Astrocyte of the cerebellum (primary cell): Measurements from ENCODE around the gene CCT7.

Source experiments
- DNase-seq: peaks from one replicate; pipeline ENCODE4 v3.0.0-alpha.2; 2011; ENCODE audit warnings: low read depth
- H3K4me3 ChIP-seq: 2 replicates; pipeline ENCODE4 v1.5.1; 2011; ENCODE audit warnings: mild to moderate bottlenecking, low read depth, low read length, moderate library complexity
- in situ Hi-C: cut with HindIII; loops from 2 replicates; pipeline ENCODE4 v1.10.0; 2017; ENCODE audit warnings: low sequenced_read_pairs
- TF ChIP-seq, protein P1 (sequence below): IDR thresholded peaks from 2 replicates; pipeline ENCODE4 v1.5.1; 2012; ENCODE audit warnings: low read length, low read depth, moderate library complexity, mild to moderate bottlenecking; ENCODE audit errors: missing control alignments

The CCT7 gene

DNA sequence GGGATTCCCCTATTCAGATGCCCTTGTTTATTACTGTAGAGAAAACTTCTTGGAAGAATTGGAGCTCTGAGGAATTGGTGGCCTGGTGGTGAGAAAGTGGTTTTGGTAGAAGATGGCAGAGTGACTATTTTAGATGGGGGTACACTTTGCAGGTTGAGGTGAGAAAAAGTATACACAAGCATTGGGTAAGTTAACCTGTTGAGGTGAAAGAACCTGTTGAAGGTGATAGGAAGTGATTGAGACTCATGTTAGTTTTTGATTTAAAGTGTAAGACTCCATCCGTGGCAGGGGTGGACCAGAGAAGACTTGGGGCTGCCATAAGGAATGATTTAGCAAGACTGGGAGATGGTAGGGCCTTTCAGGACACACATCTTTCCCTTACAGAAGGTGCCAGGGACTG lies 3.1 kb downstream of the CCT7 start:
- in situ Hi-C loops: no loop called here
- TF ChIP-seq, protein P1, sequence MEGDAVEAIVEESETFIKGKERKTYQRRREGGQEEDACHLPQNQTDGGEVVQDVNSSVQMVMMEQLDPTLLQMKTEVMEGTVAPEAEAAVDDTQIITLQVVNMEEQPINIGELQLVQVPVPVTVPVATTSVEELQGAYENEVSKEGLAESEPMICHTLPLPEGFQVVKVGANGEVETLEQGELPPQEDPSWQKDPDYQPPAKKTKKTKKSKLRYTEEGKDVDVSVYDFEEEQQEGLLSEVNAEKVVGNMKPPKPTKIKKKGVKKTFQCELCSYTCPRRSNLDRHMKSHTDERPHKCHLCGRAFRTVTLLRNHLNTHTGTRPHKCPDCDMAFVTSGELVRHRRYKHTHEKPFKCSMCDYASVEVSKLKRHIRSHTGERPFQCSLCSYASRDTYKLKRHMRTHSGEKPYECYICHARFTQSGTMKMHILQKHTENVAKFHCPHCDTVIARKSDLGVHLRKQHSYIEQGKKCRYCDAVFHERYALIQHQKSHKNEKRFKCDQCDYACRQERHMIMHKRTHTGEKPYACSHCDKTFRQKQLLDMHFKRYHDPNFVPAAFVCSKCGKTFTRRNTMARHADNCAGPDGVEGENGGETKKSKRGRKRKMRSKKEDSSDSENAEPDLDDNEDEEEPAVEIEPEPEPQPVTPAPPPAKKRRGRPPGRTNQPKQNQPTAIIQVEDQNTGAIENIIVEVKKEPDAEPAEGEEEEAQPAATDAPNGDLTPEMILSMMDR: no peak
- H3K4me3 ChIP-seq: no peak overlapping the region
- no peak for DNase-seq

GRCh38 chr2:73238149-73238548 lies 4.0 kb downstream of the CCT7 start:
- no peak for DNase-seq
- in situ Hi-C loops: no loop called here
- no peak overlapping the region for H3K4me3 ChIP-seq
- TF ChIP-seq, protein P1: no peak

- TF ChIP-seq, protein P1: no peak
- no peak for DNase-seq
- no peak overlapping the region for H3K4me3 ChIP-seq
- in situ Hi-C loops: no loop called here
These were observed 4.9 kb downstream of the CCT7 start for GRCh38 chr2:73238976-73239375.

GRCh38 chr2:73239776-73240175 lies 5.7 kb downstream of the CCT7 start:
- TF ChIP-seq, protein P1: no peak
- H3K4me3 ChIP-seq: no peak overlapping the region
- in situ Hi-C loops: loop anchor here (5.0 kb wide), 1 partner anchor 53 kb away; the partner anchor contains the start of gene EGR4
- peak; percentile 46 for DNase-seq

- TF ChIP-seq, protein P1: no peak
- H3K4me3 ChIP-seq: no peak overlapping the region
- DNase-seq: peak; percentile 81
- in situ Hi-C loops: loop anchor here (5.0 kb wide), 1 partner anchor 48 kb away; the partner anchor contains the start of gene EGR4
These were observed 9.9 kb downstream of the CCT7 start for GRCh38 chr2:73243884-73244570.

DNA sequence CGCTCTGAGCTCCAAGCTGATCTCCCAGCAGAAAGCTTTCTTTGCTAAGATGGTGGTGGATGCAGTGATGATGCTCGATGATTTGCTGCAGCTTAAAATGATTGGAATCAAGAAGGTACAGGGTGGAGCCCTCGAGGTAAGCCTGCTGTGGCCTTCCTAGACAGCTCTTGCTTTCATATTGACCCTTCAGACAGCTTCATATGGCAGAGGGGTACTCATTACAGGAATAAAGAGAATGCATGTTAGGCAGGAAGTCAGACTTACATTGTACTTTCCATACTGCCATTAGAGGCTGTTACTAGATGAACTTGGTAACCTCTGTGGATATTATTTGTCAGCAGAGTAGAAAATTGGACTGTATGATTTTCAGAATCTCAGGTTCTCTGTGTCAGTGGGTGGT lies 10.5 kb downstream of the CCT7 start:
- in situ Hi-C loops: loop anchor here (5.0 kb wide), 1 partner anchor 48 kb away; the partner anchor contains the start of gene EGR4
- TF ChIP-seq, protein P1: no peak
- DNase-seq: no peak
- no peak overlapping the region for H3K4me3 ChIP-seq
